ENCODE results near the gene RAB3C. TPM values are rescaled to one million over a fixed set of nuclear protein-coding genes. Genes with fewer than 3 reads are reported as not detected.
"Not testable (repeated sequence)": the region's sequence is repeated elsewhere in the genome, so short reads cannot be mapped to it uniquely, and the experiment has no call there.

The RAB3C gene
- total RNA-seq = not detected in 2 replicates

DNA sequence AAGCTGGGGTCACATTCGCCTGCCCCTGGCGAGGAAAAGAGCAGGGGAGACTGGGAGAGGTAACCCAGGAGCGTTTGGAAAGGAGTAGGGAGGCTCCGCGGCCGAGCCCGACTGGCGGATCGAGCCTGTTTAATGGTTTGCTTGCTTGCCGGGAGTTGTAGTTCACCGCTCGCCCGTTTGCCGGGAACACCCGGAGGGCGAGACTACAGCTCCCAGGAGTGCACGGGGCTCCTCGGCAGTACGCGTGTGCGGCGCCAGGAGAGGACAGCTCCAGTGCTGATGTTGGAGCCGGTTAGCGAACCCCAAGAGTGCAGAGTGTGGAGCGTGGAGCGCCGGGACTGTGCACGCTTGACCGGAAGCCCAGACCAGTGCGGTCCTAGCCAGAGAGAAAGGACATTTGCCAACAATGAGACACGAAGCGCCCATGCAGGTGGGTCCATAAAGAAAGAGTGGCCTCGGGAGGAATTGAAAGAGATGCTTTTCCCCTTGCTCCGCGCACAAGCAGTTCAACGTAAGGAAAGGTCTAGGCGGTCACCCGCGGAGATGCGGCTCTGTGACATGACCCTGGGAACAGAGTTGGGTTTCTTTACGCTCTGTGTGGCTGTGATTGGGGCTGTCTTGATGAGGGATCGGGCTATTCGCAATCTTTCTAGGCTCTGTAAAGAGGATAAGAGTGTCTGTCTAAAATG, at the start of gene RAB3C:
RAB3C (plus strand) TSS at position 273 of the 689 bp plus-strand sequence; CDS start at position 407, 134 bp downstream.
- H3K4me3 ChIP-seq (ENCODE audit: low read depth, low read length) = peak within 1 kb of the TSS; percentile 71
- DNase-seq (ENCODE audit: low read depth) = peak; percentile 45

DNA sequence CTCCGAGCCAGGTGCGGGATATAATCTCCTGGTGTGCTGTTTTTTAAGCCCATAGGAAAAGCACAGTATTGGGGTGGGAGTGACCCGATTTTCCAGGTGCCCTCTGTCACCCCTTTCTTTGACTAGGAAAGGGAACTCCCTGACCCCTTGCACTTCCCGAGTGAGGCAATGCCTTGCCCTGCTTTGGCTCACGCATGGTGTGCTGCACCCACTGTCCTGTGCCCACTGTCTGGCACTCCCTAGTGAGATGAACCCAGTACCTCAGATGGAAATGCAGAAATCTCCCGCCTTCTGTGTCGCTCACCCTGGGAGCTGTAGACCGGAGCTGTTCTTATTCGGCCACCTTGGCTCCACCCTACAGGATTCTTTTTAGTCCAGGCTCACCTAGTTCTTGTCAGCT, 40.9 kb upstream of the RAB3C start:
- not testable (repeated sequence) for H3K4me3 ChIP-seq (ENCODE audit: low read depth, low read length); DNase-seq (ENCODE audit: low read depth)

More for the DNA sequence above, at the start of gene RAB3C:
- TF ChIP-seq CTCF (conservative IDR thresholded peaks at IDR 0.05; ENCODE audit: low read depth, low read length) = no peak

- DNase-seq (ENCODE audit: low read depth) = no peak
- TF ChIP-seq CTCF (conservative IDR thresholded peaks at IDR 0.05; ENCODE audit: low read depth, low read length) = no peak
- no peak overlapping the region for H3K4me3 ChIP-seq (ENCODE audit: low read depth, low read length)
These were observed 40.2 kb upstream of the RAB3C start for GRCh38 chr5:58542709-58543108.

DNA sequence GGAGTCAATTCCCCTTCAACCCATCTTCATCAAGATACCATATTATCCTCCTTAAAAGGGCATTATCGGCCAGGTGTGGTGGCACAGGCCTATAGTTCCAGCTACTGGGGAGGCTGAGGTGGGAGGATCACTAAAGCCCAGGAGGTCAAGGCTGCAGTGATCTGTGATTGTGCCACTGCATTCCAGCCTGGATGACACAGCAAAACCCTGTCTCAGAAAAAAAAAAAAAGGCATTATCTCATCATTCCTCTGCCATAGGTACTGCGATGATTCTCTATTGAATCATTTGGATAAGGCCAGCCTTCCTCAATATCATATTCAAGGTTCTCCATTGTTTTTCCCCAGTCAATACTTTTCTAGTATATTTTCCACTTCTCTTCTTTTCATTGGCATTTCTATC, 39.2 kb upstream of the RAB3C start:
- no peak for DNase-seq (ENCODE audit: low read depth)
- no peak overlapping the region for H3K4me3 ChIP-seq (ENCODE audit: low read depth, low read length)
- no peak for TF ChIP-seq CTCF (conservative IDR thresholded peaks at IDR 0.05; ENCODE audit: low read depth, low read length)

DNA sequence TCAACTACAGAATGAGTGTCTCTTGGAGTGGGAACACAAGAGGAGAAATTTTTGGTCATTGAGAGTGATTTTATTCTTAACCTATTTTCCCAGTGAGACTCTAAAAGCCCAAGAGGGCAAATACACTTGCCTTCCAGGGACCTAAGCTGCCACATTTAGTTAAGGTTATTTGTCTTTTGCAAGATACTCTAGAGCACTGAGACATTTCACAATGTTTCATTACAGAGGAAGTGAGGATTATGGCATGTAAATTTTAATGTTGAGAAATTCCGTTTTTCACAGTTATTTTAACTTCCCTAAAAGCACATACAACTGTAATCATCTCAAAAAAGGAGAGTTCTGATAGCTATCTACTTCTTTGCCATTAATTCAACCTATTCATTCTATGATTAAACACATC, 38.7 kb upstream of the RAB3C start:
- no peak for TF ChIP-seq CTCF (conservative IDR thresholded peaks at IDR 0.05; ENCODE audit: low read depth, low read length)
- no peak overlapping the region for H3K4me3 ChIP-seq (ENCODE audit: low read depth, low read length)
- DNase-seq (ENCODE audit: low read depth) = no peak

DNA sequence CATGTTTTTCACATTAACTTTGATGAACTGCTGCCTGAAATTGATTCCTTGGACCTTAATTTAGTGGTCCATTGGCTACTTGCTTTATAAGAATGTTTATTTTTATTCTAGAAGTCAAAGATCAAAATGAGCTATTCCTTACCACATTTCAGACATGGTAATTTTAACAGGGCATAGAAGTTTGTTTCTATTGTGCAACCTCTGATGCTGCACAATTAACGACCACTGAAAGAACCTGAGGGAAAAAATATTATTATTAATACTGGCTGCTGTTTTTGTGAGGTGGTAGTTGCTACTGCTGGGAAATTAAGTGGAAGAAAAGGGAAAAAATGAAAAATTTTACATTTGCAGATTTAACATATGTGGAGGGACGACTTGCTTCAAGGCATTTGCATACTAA, 37.9 kb upstream of the RAB3C start:
- no peak for DNase-seq (ENCODE audit: low read depth)
- no peak overlapping the region for H3K4me3 ChIP-seq (ENCODE audit: low read depth, low read length)
- TF ChIP-seq CTCF (conservative IDR thresholded peaks at IDR 0.05; ENCODE audit: low read depth, low read length) = no peak

DNA sequence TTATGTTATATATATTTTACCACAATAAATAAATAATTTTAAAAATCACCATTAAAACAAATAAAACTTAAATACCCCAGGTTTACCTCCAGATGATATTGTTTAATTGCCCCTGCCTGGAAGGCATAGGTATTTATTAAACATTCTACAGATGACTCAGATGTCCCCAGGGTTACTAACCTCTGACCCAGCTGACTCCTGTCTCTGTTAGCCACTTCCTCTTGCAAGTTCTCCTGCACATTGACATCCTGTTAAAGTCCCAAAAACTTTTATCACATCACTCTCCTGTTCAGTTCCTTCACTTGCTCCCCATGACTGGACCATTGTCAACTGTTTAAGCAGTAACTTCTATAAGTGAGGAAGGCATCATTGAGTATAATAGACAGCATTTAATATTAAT, 37.0 kb upstream of the RAB3C start:
- no peak for DNase-seq (ENCODE audit: low read depth)
- TF ChIP-seq CTCF (conservative IDR thresholded peaks at IDR 0.05; ENCODE audit: low read depth, low read length) = no peak
- H3K4me3 ChIP-seq (ENCODE audit: low read depth, low read length) = no peak overlapping the region
